Liver (tissue), 9 donors: ENCODE results near the gene SNRK. TPM values are rescaled to one million over a fixed set of nuclear protein-coding genes. Genes with fewer than 3 reads are reported as not detected.
A peak's percentile ranks its signal among the peaks of the same experiment; 100 is the strongest.

Source experiments
- DNase-seq: peaks from one replicate; pipeline ENCODE4 v3.0.0-alpha.2; 2017; ENCODE audit warnings: low spot score
- H3K27ac ChIP-seq, 2 donors: one replicate each; pipeline ENCODE4 v1.7.0; 2013; ENCODE audit warnings: inconsistent platforms in 2 of 2, low read length in 2 of 2, control low read depth in 1 of 2, low read depth in 1 of 2, mild to moderate bottlenecking in 1 of 2
- H3K27me3 ChIP-seq, 4 donors: one replicate each; pipeline versions ENCODE4 v1.6.1 to v1.7.0; 2013; ENCODE audit warnings: low read length in 3 of 4, inconsistent platforms in 1 of 4, mild to moderate bottlenecking in 1 of 4, moderate library complexity in 1 of 4; ENCODE audit not compliant: control insufficient read depth in 4 of 4, insufficient read depth in 4 of 4
- H3K36me3 ChIP-seq, 4 donors: one replicate each; pipeline versions ENCODE4 v1.6.1 to v1.7.0; 2013; ENCODE audit warnings: low read length in 3 of 4, mild to moderate bottlenecking in 3 of 4, low read depth in 1 of 4, moderate library complexity in 1 of 4; ENCODE audit not compliant: control insufficient read depth in 4 of 4, insufficient read depth in 3 of 4
- H3K4me1 ChIP-seq, 4 donors: one replicate each; pipeline versions ENCODE4 v1.6.1 to v1.7.0; 2013; ENCODE audit warnings: low read length in 3 of 4, mild to moderate bottlenecking in 3 of 4, moderate library complexity in 1 of 4; ENCODE audit not compliant: control insufficient read depth in 4 of 4, insufficient read depth in 4 of 4
- H3K4me3 ChIP-seq, 3 donors: one replicate each; pipeline versions ENCODE4 v1.6.1 to v1.7.0; 2013; ENCODE audit warnings: low read length in 3 of 3, control low read depth in 1 of 3, low read depth in 1 of 3, mild to moderate bottlenecking in 1 of 3
- H3K9ac ChIP-seq, 2 donors: one replicate each; pipeline ENCODE4 v1.7.0; 2013; ENCODE audit warnings: low read length in 2 of 2, mild to moderate bottlenecking in 2 of 2, moderate library complexity in 2 of 2, control low read depth in 1 of 2, low read depth in 1 of 2
- H3K9me3 ChIP-seq, 4 donors: one replicate each; pipeline versions ENCODE4 v1.6.1 to v1.7.0; 2013; ENCODE audit warnings: low read length in 3 of 4; ENCODE audit not compliant: control insufficient read depth in 4 of 4
- FOXA1 ChIP-seq: IDR thresholded peaks from 2 replicates; pipeline ENCODE4 v1.6.1; 2016; ENCODE audit warnings: antibody characterized with exemption
- FOXA2 ChIP-seq: IDR thresholded peaks from 2 replicates; pipeline ENCODE4 v1.6.1; 2016; ENCODE audit warnings: antibody characterized with exemption
- GABPA ChIP-seq, 2 donors: IDR thresholded peaks in 1 of 2; conservative IDR thresholded peaks in 1 of 2; 2 replicates each; pipeline ENCODE4 v1.6.1; 2016; ENCODE audit warnings: antibody characterized with exemption in 2 of 2, mild to moderate bottlenecking in 1 of 2, moderate library complexity in 1 of 2
- HNF4A ChIP-seq, 2 donors: conservative IDR thresholded peaks; 2 replicates each; pipeline ENCODE4 v1.6.1; 2016; ENCODE audit warnings: antibody characterized with exemption in 2 of 2, mild to moderate bottlenecking in 2 of 2
- HNF4G ChIP-seq: IDR thresholded peaks from 2 replicates; pipeline ENCODE4 v1.6.1; 2016; ENCODE audit warnings: antibody characterized with exemption
- NR2F2 ChIP-seq: IDR thresholded peaks from 2 replicates; pipeline ENCODE4 v1.6.1; 2016; ENCODE audit warnings: antibody characterized with exemption
- RAD21 ChIP-seq, 2 donors: IDR thresholded peaks; 2 replicates each; pipeline ENCODE4 v1.6.1; 2016; ENCODE audit warnings: antibody characterized with exemption in 2 of 2, mild to moderate bottlenecking in 2 of 2
- RXRA ChIP-seq, 2 donors: IDR thresholded peaks; 2 replicates each; pipeline ENCODE4 v1.6.1; 2017 to 2018; ENCODE audit warnings: antibody characterized with exemption in 2 of 2, mild to moderate bottlenecking in 1 of 2
- SP1 ChIP-seq: IDR thresholded peaks from 2 replicates; pipeline ENCODE4 v1.6.1; 2018; ENCODE audit warnings: antibody characterized with exemption, mild to moderate bottlenecking
- TAF1 ChIP-seq: conservative IDR thresholded peaks from 2 replicates; pipeline ENCODE4 v1.6.1; 2016; ENCODE audit warnings: antibody characterized with exemption, mild to moderate bottlenecking
- YY1 ChIP-seq: IDR thresholded peaks from 2 replicates; pipeline ENCODE4 v1.6.1; 2016; ENCODE audit warnings: antibody characterized with exemption, mild to moderate bottlenecking
- WGBS: extraction: QIAGEN DNeasy Blood & Tissue Kit; methylation state at CpG from one replicate; pipeline ENCODE4 v1.1.7; 2013; 5-methylcytosine and 5-hydroxymethylcytosine counted together
- polyA plus RNA-seq, 2 donors: library from polyadenylated mRNA; stranded (reverse) in 1 of 2; unstranded in 1 of 2; fragments of 200-250 nt in 1 of 2; fragments of >200 nt in 1 of 2; fragmentation: Nextera tagmentation in 1 of 2; extraction: Ambion mirVana in 1 of 2; gene quantifications; one replicate each; pipeline versions ENCODE4 v1.2.1 to v1.2.3, GENCODE V29; 2013 to 2015
- total RNA-seq, 2 donors: library from RNA; depleted of rRNA; stranded (reverse); fragments of >200 nt; gene quantifications; one replicate each; pipeline ENCODE4 v1.2.3, GENCODE V29; 2014
- TF ChIP-seq, protein P1 (sequence below): IDR thresholded peaks from 2 replicates; pipeline ENCODE4 v1.6.1; 2016; ENCODE audit warnings: antibody characterized with exemption, mild to moderate bottlenecking
- TF ChIP-seq, protein P2 (sequence below): fragments of 150-350 bp; IDR thresholded peaks from 2 replicates; pipeline ENCODE4 v1.5.1; 2017; ENCODE audit warnings: improper control_type of control experiment, low read depth, low read length; ENCODE audit not compliant: missing input control
- TF ChIP-seq, protein P3 (sequence below): IDR thresholded peaks from 2 replicates; pipeline ENCODE4 v1.6.1; 2016; ENCODE audit warnings: antibody characterized with exemption
- TF ChIP-seq, protein P4 (sequence below): IDR thresholded peaks from 2 replicates; pipeline ENCODE4 v1.6.1; 2016; ENCODE audit warnings: antibody characterized with exemption
- donor health status: healthy.
- donor health status: healthy.
- donor health status: healthy.
- donor health status: healthy.
- donor health status: healthy.

The SNRK gene
- total and polyA plus RNA-seq, 4 donors = 5.8 to 28.5 (median 14.6) TPM

DNA sequence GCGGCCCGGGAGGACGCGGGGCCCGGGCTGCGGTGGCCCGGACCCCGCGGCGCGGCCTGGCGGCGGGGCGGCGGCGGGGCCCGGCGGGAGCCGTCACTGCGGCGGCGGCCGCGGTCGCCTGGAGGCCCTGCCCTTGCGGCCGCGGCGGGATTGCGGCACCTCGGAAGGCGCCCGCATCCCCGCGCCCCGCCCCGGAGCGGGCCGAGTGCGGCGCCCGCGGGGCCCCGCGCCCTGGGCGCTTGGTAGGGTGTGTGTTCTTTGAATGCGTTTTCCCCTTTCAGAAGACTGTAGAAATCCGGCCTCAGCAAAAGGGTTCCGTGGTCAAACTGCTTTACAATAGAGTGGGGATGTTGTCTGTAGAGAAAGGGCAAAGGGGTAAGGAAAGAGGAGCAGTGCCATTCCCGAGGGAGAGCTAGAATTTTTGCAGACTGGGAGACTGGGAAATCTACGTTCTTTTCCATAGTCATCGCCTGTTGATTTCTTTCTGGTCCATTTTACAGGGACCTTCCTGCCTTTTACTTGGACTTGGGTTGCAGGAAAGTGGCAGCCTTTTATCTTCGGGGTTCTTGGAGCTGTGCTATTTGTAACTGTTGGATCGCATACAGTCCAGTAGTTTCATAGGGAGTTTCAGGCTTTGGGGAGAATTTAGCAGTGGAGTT lies 630 bp downstream of the SNRK start:
- TF ChIP-seq NR2F2 = no peak
- no peak for TF ChIP-seq RXRA (IDR thresholded peaks at IDR 0.05)
- TF ChIP-seq, protein P1, sequence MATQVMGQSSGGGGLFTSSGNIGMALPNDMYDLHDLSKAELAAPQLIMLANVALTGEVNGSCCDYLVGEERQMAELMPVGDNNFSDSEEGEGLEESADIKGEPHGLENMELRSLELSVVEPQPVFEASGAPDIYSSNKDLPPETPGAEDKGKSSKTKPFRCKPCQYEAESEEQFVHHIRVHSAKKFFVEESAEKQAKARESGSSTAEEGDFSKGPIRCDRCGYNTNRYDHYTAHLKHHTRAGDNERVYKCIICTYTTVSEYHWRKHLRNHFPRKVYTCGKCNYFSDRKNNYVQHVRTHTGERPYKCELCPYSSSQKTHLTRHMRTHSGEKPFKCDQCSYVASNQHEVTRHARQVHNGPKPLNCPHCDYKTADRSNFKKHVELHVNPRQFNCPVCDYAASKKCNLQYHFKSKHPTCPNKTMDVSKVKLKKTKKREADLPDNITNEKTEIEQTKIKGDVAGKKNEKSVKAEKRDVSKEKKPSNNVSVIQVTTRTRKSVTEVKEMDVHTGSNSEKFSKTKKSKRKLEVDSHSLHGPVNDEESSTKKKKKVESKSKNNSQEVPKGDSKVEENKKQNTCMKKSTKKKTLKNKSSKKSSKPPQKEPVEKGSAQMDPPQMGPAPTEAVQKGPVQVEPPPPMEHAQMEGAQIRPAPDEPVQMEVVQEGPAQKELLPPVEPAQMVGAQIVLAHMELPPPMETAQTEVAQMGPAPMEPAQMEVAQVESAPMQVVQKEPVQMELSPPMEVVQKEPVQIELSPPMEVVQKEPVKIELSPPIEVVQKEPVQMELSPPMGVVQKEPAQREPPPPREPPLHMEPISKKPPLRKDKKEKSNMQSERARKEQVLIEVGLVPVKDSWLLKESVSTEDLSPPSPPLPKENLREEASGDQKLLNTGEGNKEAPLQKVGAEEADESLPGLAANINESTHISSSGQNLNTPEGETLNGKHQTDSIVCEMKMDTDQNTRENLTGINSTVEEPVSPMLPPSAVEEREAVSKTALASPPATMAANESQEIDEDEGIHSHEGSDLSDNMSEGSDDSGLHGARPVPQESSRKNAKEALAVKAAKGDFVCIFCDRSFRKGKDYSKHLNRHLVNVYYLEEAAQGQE = no peak
- TF ChIP-seq FOXA2 = no peak
- TF ChIP-seq, protein P2, sequence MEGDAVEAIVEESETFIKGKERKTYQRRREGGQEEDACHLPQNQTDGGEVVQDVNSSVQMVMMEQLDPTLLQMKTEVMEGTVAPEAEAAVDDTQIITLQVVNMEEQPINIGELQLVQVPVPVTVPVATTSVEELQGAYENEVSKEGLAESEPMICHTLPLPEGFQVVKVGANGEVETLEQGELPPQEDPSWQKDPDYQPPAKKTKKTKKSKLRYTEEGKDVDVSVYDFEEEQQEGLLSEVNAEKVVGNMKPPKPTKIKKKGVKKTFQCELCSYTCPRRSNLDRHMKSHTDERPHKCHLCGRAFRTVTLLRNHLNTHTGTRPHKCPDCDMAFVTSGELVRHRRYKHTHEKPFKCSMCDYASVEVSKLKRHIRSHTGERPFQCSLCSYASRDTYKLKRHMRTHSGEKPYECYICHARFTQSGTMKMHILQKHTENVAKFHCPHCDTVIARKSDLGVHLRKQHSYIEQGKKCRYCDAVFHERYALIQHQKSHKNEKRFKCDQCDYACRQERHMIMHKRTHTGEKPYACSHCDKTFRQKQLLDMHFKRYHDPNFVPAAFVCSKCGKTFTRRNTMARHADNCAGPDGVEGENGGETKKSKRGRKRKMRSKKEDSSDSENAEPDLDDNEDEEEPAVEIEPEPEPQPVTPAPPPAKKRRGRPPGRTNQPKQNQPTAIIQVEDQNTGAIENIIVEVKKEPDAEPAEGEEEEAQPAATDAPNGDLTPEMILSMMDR = no peak
- no peak for TF ChIP-seq TAF1
- TF ChIP-seq RAD21 (IDR thresholded peaks at IDR 0.05) = peak in 1 of 2 donors; percentile 8
- TF ChIP-seq FOXA1 = no peak
- Histone ChIP-seq H3K27me3 (no peaks in the 10 kb centered on the region), H3K36me3 (no peaks in the 10 kb centered on the region), H3K4me1 (peaks cover 4 to 46% (median 27%) of the 10 kb centered on the region in 4 donors), H3K9ac (peak overlapping the region; percentile 97 to 99), H3K27ac (peak overlapping the region; percentile 92 to 95), H3K4me3 (peak overlapping the region; percentile 76 to 96 (median 93)), H3K9me3 (no peaks in the 10 kb centered on the region)
- peak; percentile 52 for DNase-seq
- under 1% methylated on average over 54 of the region's 54 CpGs for WGBS

DNA sequence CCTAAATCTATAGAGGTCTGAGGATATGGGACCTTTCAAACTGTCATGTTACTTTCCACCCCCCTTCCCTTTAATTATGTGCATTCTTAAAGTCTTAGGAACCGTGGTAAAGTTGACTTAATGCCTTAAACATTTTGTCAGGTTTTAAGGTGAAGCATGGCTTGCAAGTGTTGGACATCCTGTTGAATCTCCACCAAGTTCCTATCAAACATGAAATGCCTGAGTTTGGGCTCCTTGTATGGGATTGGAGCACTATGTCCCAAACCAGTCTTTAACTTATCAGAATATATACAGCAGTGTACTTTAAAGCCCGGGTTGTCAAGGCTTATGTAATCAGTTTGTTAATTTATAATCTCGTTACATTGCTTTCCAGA lies 1.1 kb downstream of the SNRK start:
- Histone ChIP-seq H3K36me3 (no peaks in the 10 kb centered on the region), H3K4me1 (peaks cover 4 to 51% (median 27%) of the 10 kb centered on the region in 4 donors), H3K4me3 (peak overlapping the region; percentile 76 to 96 (median 93)), H3K27ac (peak overlapping the region; percentile 92 to 95), H3K9me3 (no peaks in the 10 kb centered on the region), H3K9ac (peak overlapping the region; percentile 97 to 99), H3K27me3 (no peaks in the 10 kb centered on the region)
- no peak for TF ChIP-seq YY1
- TF ChIP-seq, protein P1 = no peak
- TF ChIP-seq SP1 = no peak
- no peak for TF ChIP-seq HNF4G
- no peak for TF ChIP-seq GABPA (IDR thresholded peaks at IDR 0.05 in 1 of 2, conservative IDR thresholded peaks at IDR 0.05 in 1 of 2)
- no peak for TF ChIP-seq RXRA (IDR thresholded peaks at IDR 0.05)
- TF ChIP-seq FOXA2 = no peak
- no peak for TF ChIP-seq HNF4A (conservative IDR thresholded peaks at IDR 0.05)
- TF ChIP-seq, protein P2 = no peak
- TF ChIP-seq, protein P3, sequence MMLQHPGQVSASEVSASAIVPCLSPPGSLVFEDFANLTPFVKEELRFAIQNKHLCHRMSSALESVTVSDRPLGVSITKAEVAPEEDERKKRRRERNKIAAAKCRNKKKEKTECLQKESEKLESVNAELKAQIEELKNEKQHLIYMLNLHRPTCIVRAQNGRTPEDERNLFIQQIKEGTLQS = no peak
- TF ChIP-seq, protein P4, sequence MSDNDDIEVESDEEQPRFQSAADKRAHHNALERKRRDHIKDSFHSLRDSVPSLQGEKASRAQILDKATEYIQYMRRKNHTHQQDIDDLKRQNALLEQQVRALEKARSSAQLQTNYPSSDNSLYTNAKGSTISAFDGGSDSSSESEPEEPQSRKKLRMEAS = no peak
- TF ChIP-seq FOXA1 = no peak
- no peak for TF ChIP-seq TAF1
- no peak for TF ChIP-seq NR2F2
- WGBS = under 1% methylated on average over 3 of the region's 3 CpGs
- DNase-seq = no peak
